ENCODE measurements around the gene ATP13A2.

The ATP13A2 gene, protein sequence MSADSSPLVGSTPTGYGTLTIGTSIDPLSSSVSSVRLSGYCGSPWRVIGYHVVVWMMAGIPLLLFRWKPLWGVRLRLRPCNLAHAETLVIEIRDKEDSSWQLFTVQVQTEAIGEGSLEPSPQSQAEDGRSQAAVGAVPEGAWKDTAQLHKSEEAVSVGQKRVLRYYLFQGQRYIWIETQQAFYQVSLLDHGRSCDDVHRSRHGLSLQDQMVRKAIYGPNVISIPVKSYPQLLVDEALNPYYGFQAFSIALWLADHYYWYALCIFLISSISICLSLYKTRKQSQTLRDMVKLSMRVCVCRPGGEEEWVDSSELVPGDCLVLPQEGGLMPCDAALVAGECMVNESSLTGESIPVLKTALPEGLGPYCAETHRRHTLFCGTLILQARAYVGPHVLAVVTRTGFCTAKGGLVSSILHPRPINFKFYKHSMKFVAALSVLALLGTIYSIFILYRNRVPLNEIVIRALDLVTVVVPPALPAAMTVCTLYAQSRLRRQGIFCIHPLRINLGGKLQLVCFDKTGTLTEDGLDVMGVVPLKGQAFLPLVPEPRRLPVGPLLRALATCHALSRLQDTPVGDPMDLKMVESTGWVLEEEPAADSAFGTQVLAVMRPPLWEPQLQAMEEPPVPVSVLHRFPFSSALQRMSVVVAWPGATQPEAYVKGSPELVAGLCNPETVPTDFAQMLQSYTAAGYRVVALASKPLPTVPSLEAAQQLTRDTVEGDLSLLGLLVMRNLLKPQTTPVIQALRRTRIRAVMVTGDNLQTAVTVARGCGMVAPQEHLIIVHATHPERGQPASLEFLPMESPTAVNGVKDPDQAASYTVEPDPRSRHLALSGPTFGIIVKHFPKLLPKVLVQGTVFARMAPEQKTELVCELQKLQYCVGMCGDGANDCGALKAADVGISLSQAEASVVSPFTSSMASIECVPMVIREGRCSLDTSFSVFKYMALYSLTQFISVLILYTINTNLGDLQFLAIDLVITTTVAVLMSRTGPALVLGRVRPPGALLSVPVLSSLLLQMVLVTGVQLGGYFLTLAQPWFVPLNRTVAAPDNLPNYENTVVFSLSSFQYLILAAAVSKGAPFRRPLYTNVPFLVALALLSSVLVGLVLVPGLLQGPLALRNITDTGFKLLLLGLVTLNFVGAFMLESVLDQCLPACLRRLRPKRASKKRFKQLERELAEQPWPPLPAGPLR

DNA sequence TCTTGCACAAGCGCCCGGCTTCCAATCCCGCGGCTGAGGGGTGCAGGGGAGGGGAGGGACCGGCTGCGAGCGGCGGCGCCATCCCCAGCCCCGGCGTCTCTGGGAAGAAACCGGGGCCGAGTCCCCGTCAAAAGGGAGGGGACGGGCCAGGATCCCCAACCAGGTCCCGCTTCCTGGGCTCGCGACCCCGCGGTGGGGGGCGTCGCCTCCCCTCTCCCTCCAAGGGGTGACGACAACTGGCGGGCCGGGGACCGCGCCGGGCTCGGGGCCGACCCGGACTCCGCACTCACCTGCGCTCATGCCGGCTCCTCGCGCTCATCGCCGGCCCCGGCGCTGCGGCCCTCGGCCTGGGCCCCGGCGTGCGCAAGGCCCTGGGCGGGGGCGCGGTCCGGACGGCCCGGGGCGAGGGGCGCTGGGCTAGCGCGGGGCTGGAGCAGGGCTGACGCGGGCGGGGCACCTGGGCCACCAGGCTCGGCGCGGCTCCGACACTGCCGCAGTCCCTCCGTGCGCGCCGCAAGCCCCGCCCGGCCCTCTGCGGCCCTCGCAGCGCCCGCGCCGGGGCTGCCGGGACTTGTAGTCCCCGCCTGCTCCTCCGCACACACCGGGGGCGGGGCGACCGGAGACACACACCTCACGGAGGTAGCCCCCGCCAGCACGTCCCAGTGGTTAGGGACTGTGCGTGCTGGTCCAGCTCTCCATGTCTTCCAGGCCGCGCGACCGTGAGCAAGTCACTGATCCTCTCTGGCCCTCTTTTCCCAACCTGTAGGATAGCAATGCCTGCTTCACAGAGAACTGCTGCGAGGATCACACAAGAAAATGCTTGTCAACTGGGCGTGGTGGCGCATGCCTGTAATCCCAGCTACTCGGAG lies at the start of gene ATP13A2:
TSS of gene ATP13A2 (minus strand) at position 490 of the 869 bp plus-strand sequence. CDS start at position 300, 190 bp downstream.
- peak; percentile 96 for DNase-seq

DNA sequence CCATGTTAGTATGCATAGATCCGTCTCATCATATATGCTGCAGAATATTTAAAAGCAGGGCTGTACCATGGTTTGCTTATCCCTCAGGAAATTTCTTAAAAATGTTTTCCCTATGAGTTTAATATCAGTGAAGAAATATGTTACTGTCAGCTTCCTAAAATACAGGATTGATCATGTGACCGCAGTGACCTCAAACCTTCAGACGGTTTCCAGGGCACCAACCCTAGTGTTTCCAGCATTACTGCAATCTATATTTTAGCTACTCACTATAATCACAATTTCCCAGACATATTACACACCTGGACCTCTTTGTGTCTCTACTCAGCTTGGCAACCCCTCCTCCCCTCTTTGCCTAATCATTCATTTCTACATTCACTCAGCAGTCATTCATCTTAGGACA lies 49.8 kb upstream of the ATP13A2 start:
- no peak for DNase-seq

DNA sequence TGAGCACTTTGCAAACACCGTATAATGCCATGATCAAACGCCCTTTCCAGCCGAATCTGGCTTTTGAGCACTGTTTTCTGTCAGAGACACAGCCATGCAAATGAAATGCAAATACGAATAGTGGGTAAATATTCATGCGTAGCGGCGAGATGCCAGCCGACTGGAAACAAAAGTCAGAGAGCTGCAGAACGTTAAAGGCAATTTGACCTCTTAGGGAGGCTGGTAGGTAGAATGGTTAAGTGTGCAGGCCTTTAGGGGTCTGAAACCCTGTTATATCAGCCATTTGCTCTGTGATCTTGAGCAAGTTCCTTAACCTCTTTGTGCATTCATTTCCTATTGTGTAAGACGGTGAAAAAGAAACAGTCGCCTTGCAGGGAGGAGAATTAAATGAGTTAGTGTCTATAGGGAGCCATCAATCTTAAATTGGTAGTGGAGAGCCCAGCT lies 48.6 kb upstream of the ATP13A2 start:
- DNase-seq = no peak

DNA sequence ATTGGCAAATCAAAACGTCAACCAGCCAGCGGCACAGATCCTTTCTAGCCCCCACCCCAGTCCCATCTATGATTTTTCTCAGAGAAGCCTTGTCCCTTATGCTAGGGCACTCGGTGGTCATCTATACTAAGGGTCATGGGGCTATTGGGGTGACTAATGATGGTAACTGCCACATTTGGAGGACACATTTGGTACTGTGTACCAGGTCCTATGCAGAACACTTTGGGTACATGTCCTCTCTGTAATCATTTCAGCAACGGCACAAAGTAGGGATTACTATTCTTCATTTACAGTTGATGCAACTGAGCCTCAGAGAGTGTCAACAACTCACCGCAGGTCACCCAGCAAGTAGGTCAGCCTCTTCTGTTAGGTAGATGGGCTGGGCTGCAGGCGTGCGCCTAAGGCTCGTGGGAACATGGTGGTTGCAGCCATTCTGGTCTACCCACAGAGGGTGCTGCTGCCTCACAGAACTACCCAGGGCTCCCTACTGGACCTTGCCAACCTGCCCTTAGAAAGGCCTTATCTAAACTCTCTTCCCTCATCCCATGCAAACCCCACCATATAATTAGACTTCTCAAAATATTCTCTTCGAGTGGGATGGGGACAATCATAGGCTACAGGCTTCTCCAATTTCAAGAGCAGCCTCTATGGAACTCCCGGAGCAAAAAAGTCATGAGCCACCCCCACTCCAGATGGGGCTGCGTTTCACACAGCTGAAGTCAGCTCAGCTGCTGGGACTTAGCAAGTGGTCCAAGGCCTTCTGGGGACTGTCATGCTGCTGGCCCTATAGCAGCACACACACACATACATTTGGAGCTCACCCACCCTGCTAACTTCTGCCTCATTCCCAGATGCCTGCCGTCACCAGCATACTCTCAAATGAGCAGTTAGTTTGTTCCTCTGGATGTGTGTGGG lies 47.9 kb upstream of the ATP13A2 start:
- peak; percentile 90 for DNase-seq

DNA sequence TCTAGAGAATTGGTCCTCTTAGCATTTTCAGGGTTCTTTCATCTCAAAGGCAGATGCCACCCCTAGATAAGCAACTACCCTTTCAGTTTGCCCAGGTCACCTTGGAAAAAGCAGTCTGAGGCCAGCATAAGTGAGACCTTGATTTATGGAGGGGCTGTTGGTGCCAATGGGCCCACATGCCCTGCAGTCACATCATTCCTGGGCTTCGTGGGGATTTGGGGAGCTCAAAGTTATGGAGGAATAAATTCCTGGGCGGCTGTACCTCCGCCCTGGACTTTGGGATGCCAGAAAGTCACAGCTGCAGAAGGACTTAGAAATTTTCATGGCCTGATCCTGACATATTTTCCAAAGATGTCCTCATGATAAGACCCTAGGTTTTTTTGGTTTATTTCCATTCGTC lies 44.8 kb upstream of the ATP13A2 start:
- DNase-seq = no peak

DNA sequence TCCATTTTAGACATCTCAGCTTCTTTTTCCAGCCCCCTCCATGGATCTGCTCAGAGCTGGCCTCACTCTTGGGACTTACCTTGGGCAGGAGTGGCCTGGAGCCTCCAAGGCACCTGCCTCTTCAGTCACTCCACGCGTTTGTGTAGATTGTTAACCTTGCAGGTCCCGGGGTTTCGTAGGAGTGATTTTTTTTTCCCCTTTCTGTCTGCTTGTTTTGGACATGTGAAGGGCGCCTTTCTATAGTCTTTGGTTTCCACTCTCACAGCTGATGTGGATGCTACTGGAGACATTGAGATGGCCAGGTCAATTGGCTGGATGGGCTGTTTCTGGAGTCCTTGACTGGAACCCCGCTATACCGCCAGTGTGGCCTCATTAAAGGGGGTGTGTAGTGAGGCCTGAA lies 44.1 kb upstream of the ATP13A2 start:
- no peak for DNase-seq

DNA sequence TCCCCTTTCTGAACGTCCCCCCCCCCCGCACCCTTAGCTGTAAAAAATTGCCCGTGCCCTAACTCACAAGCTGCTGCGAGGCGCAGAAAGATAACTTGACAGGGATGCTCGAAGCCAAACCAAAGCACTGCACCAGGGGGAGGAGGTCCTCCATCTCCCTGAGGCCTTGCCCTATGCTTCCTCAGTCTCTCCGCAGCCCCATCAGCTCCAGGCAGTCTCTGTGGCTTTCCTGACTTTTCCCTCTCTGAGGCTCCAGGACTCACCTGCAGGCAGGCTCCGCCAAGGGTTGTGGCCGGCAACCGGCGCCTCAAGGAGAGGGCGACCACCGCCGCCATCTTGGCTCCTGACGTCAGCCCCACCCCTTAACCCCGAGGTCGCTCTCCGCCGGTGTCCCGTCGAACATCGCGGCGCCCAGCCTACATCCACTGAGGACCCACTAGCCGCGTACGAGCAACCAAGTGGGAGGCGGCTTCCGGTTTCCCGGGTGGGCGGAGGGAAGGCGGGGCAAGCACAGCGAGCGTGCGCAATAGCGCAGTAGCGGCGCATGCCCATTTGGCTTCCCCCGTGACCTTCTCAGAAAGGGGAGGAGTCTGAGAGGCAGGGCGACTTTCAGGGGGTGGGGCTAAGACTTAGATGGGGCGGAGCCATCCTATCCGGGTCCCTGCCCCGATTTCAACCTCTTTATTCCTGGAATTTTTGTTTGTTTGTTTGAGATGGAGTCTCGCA lies 42.1 kb upstream of the ATP13A2 start, which contains the start of gene SDHB:
TSS of gene SDHB (minus strand) at position 348 of the 726 bp plus-strand sequence. CDS start at position 335, 13 bp downstream.
- DNase-seq = peak; percentile 99

DNA sequence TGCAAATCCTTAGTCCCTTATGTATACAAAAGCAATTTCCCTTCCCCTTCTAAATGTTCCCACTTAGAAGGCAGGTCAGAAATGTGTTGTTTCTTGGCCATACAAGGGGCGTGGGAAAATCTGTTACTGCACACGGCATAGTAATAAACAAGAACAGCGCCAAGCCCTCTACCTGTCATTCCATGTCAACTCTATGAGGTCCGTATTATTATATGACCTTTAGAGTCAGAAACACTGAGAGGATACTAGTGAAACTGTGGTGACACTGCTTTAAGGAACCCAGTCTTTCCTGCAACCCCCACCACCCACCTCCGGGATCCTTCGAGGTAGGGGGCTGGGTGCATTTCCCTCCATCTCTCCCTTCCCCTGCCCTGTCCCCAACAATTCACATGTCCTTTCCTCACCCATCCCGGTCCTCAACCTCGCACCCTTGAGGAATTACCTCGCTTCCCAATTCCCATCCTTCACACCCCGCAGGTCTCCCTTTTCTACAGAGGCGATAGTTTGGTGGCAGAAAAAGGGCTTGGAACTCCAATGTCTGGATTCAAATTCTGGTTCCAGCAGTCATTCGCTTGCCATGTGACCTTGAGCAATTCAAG lies 41.5 kb upstream of the ATP13A2 start:
- peak; percentile 31 for DNase-seq

DNA sequence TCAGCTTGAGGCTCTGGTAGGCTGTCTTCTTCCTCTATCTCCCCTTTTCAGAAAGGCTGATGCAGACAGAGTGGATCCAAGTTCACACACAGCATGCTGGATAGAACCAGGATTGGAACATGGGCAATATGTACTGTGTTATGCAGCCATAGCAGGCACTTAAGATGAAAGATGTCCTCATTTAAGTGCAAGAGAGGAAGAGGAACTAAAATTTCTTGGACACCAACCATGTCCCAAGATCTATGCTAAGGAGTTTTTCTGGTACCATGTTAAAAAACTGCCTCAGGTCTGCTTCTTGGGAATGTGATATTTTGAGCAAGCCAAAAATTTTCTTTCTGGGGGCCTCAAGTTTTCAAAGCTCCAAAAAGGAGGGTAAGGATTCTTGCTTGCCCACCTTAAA lies 40.9 kb upstream of the ATP13A2 start:
- no peak for DNase-seq

DNA sequence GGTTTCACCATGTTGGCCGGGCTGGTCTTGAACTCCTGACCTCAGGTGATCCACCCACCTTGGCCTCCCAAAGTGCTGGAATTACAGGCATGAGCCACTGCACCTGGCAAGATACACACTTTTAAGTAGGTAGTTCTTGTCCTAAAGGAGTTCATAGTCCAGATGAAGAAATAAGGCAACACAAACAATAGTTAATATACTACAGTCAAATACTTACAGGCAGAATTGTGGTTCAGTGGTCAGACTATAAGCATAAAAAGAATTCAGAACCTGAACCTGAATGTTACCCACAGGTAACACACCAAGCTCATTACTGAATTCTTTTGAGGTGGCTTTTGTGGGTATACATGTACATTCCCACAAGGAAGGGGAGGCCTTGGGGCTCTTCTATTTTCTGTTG lies 40.3 kb upstream of the ATP13A2 start:
- no peak for DNase-seq

DNA sequence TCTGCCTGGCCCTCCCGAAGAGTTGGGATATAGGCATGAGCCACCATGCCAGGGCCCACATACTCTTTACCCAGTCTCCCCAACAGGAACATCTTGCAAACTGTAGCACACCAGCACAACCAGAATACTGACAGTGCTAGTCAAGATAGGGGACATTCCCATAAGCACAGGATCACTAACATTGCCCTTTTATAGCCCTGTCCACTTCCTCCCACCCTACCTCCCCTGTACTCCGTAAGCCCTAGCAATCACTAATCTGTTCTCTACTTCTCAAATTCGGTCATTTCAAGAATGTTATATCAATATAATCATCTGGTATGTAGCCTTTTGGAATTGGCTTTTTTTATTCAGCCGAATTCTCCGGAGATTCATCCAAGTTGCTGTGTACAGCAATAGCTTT lies 36.2 kb upstream of the ATP13A2 start:
- DNase-seq = no peak

DNA sequence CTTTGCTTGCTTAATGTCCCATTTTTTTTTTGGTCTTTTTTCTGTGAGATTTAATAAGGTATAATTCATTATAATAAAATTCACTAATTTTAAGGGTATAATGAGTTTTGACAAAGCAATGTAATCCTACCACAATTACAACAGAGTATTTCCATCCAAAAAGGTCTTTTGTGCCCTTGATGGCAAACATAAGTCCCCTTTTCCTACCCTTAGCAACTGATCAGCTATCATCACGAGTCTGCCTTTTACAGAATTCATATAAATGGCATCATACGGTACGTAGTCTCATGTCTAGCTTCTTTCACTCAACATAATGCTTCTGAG lies 34.6 kb upstream of the ATP13A2 start:
- DNase-seq = no peak

DNA sequence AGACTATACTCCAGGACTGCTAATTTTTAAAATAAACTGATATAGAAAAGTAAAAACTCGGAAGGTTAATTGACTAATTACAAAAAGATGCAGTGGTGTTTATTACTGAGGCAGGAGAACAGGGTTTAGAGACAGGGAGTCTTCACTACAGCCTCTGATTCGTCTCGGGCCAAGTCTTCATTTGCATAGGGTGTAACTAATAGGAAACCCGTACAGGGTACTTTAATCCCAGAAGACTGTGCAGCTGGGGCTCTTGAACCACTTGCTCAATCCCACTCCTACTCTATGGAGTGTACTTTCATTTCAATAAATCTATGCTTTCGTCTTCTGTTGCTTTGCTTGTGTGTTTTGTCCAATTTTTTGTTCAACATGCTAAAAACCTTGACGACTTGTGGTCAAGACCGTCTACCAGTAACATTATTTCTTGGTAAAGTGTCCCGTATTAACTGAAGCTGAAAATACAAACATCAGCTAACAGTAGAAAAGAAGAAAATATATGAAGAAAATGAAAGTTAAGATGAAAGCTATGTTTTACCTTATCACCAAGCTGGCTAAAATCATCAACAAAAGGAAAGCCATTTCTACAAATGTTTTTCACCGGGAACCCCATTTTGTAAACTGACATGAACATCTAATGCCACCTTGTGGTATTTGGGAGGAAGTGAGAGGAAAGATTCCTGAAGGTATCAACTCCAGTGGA lies 34.1 kb upstream of the ATP13A2 start:
- DNase-seq = peak; percentile 77

DNA sequence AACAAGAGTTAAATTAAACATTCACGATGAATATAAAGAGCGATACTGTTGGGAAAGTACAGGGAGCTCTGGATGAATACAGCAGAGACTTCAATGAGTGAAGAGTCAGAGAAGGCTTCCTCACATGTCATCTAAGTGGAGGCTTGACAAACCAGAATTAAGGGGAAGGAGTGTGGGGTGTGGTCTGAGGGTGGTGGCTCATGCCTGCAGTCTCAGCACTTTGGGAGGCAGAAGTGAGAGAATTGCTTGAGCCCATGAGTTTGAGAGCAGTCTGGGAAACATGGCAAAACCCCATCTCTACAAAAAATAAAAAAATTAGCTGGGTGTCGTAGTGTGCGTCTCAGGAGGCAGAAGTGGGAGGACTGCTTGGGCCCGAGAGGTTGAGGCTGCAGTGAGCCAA lies 33.4 kb upstream of the ATP13A2 start:
- DNase-seq = no peak

DNA sequence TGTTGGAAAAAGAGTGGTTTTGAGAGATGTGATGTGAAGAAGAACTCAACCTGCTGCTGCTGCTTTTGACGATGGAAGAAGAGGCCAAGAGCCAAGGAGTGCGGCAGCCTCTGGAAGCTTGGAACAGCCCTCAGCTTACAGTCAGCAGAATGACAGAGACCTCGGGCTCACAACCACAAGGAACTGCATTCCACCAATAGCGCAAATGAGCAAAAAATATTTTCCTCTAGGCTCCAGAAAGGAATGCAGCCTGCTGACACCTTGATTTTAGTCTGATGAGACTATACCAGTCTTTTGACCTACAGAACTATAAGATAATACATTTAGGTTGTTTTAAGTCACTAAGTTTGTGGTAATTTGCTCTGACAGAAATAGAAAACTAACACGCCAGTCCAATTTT lies 31.9 kb upstream of the ATP13A2 start:
- DNase-seq = no peak

DNA sequence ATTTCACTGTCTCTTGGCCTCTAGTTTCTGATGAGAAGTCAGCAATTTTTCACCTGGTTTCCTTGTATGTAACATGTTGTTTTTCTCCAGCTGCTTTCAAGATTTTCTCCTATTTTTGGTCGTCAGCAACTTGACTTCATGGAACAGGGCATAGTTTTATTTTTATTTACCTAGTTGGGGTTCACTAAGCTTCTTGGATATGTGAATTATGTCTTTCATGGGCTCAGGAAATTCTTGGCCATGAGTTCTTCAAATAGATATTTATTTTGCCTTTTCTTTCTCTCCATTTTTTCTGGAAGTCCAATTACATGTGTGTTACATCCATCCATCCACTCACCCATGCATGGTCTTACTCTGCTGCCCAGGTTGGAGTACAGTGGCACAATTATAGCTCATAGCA lies 28.4 kb upstream of the ATP13A2 start:
- DNase-seq = no peak

DNA sequence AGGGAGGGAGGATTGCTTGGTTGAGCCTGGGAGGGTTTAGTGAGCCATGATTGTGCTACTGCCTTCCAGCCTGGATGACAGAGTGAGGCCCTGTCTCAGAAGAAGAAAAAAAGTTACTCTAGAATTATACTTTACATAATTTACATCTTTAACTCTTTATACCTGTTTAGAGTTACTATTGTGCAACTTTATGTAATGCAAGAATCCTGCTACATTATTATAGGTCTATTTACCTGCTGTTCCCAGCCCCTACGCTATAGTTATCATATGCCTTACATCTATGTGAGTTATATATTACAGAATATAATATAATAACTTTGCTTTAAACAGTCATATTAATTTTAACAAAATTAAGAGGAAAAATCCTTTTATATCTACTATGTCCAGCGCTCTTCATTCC lies 27.8 kb upstream of the ATP13A2 start:
- DNase-seq = no peak

DNA sequence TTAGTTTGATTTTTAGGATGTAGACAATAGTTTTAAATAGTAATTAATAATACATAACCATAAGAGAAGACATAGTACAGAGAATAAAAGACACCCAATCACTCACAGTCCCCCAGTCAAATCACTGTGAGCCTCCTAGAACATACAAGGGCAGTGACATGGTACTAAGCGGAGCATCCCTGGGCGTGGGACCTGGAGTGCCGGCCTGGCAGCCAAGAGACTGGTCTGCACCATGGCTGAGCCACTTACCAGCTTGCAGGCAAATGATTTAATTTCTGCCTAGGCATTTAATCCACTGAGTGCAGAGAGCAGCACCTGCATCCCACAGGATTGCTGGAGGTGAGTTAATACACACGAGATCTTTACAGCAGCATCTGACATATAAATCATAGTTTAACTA lies 21.8 kb upstream of the ATP13A2 start:
- no peak for DNase-seq

DNA sequence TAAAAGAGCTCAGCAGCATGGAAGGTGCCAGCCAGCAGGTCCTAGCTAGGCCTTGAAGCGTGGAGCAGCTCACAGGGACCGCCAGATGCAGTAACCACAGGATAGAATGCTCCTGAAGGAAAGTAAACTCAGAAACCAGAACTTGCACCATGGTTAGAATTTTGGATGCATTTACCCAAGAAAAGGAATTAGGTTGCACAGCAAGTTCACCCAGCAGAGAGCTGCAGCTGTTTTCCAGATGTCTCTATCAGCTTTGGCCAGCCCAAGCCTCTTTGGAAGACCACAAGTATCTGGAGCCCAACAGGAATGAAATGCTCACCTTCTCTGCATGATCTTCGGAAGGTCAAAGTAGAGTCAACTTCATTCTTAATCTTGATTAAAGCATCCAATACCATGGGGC lies 21.0 kb upstream of the ATP13A2 start:
- DNase-seq = no peak
